A549 (cell line): Measurements from ENCODE around the gene MYLK. TPM values are rescaled to one million over a fixed set of nuclear protein-coding genes. Genes with fewer than 3 reads are reported as not detected.
A peak's percentile ranks its signal among the peaks of the same experiment; 100 is the strongest.

Experiments
- ATAC-seq, 2 experiments: fragments of 200-7000 bp in 1 of 2; fragments of >200 bp in 1 of 2; cut with Nextera tagmentation in 1 of 2; cut with Tn5 transposase in 1 of 2; 3 replicates each; pipeline versions ENCODE4 v1.8.0 to v1.9.1; 2018 to 2020; ENCODE audit warnings: mild to moderate bottlenecking in 1 of 2, moderate library complexity in 1 of 2
- CTCF ChIA-PET: fragments of 300-600 bp; sonication (Branson Sonifier 250); formaldehyde crosslinking; extraction: SDS; loops from one replicate; lab custom pipeline; 2021; ENCODE audit warnings: antibody characterized with exemption, inconsistent platforms; lab: Yijun Ruan, JAX
- POLR2A ChIA-PET: fragments of 350-600 bp; formaldehyde crosslinking; extraction: SDS; loops from one replicate; lab custom pipeline; 2021; ENCODE audit warnings: antibody characterized with exemption, inconsistent platforms; lab: Yijun Ruan, JAX
- DNase-seq, 2 experiments: peaks; one replicate each; pipeline versions ENCODE4 v3.0.0 to v3.0.0-alpha.2; 2011 to 2016; ENCODE audit warnings: low read depth in 1 of 2, low spot score in 1 of 2
- FAIRE-seq: peaks from 2 replicates; lab custom pipeline; 2011; peaks lifted over from hg19 to GRCh38; lab: Jason Lieb, UNC
- H3K27ac ChIP-seq, 2 experiments: fragments of >200 bp; sonication (Bioruptor Twin); formaldehyde crosslinking; 3 replicates each; pipeline ENCODE4 v1.5.1; 2016 to 2017
- H3K4me1 ChIP-seq: fragments of >200 bp; sonication (Bioruptor Twin); formaldehyde crosslinking; 3 replicates; pipeline ENCODE4 v1.6.1; 2016
- H3K4me2 ChIP-seq: fragments of >200 bp; sonication (Bioruptor Twin); formaldehyde crosslinking; 3 replicates; pipeline ENCODE4 v1.6.1; 2016
- H3K4me3 ChIP-seq: fragments of >200 bp; sonication (Bioruptor Twin); formaldehyde crosslinking; 3 replicates; pipeline ENCODE4 v1.5.1; 2016
- H3K9me3 ChIP-seq: fragments of >200 bp; sonication (Bioruptor Twin); formaldehyde crosslinking; 3 replicates; pipeline ENCODE4 v1.6.1; 2016
- BCL3 ChIP-seq: fragments of >200 bp; sonication (Bioruptor Twin); formaldehyde crosslinking; IDR thresholded peaks from 3 replicates; pipeline ENCODE4 v1.6.1; 2016
- CBX8 ChIP-seq: fragments of 200-600 bp; sonication (generic); IDR thresholded peaks from 2 replicates; pipeline ENCODE4 v1.6.1; 2016
- CEBPB ChIP-seq, 2 experiments: fragments of >200 bp in 1 of 2; sonication (Bioruptor Twin) in 1 of 2; formaldehyde crosslinking in 1 of 2; IDR thresholded peaks; 2 replicates each; pipeline ENCODE4 v1.6.1; 2012 to 2016
- E2F6 ChIP-seq: IDR thresholded peaks from 2 replicates; pipeline ENCODE4 v1.6.1; 2012; ENCODE audit warnings: low read depth, borderline replicate concordance
- EHMT2 ChIP-seq: fragments of 200-600 bp; sonication (generic); IDR thresholded peaks from 2 replicates; pipeline ENCODE4 v1.6.1; 2016; ENCODE audit warnings: antibody characterized with exemption, low read depth, mild to moderate bottlenecking, moderate library complexity
- ELK1 ChIP-seq: fragments of 150-350 bp; IDR thresholded peaks from 2 replicates; pipeline ENCODE4 v1.6.1; 2014; ENCODE audit warnings: low read depth, mild to moderate bottlenecking, low read length
- HEYL ChIP-seq: fragments of 250-450 bp; sonication (Bioruptor Pico); IDR thresholded peaks from 2 replicates; pipeline ENCODE4 v1.8.0; 2021; ENCODE audit warnings: mild to moderate bottlenecking, moderate library complexity
- HOXA7 ChIP-seq: fragments of 250-450 bp; sonication (Bioruptor Pico); IDR thresholded peaks from 2 replicates; pipeline ENCODE4 v1.5.0; 2020; ENCODE audit warnings: mild to moderate bottlenecking, moderate library complexity
- HOXB13 ChIP-seq: fragments of 250-450 bp; sonication (Bioruptor Pico); IDR thresholded peaks from 2 replicates; pipeline ENCODE4 v1.5.0; 2020; ENCODE audit warnings: low read depth, mild to moderate bottlenecking, moderate library complexity
- JUN ChIP-seq, 2 experiments: fragments of >200 bp; sonication (Bioruptor Twin); formaldehyde crosslinking; IDR thresholded peaks; 2 replicates in 1 of 2; 3 replicates in 1 of 2; pipeline ENCODE4 v1.6.1; 2016 to 2017
- JUNB ChIP-seq: fragments of >200 bp; sonication (Bioruptor Twin); formaldehyde crosslinking; IDR thresholded peaks from 2 replicates; pipeline ENCODE4 v1.6.1; 2016
- MYC ChIP-seq: IDR thresholded peaks from 2 replicates; pipeline ENCODE4 v1.6.1; 2012; ENCODE audit warnings: mild to moderate bottlenecking, inconsistent platforms, low read length, improper control_type of control experiment, borderline replicate concordance
- NFE2L2 ChIP-seq: fragments of 150-350 bp; conservative IDR thresholded peaks from 2 replicates; pipeline ENCODE4 v1.6.1; 2014; ENCODE audit warnings: low read length
- RARB ChIP-seq: fragments of 250-450 bp; sonication (Bioruptor Pico); IDR thresholded peaks from 2 replicates; pipeline ENCODE4 v1.8.0; 2021; ENCODE audit warnings: mild to moderate bottlenecking, moderate library complexity
- RCOR1 ChIP-seq: fragments of 150-350 bp; IDR thresholded peaks from 2 replicates; pipeline ENCODE4 v1.6.1; 2014; ENCODE audit warnings: antibody characterized with exemption, low read length, low read depth
- WGBS: methylation state at CpG from one replicate; pipeline ENCODE4 v1.1.6; 2017; ENCODE audit errors: missing lambda C conversion rate; 5-methylcytosine and 5-hydroxymethylcytosine counted together
- polyA plus RNA-seq, 4 experiments: library from polyadenylated mRNA; depleted of rRNA in 3 of 4; stranded (reverse); fragments of >200 nt; fragmentation: RNase III in 1 of 4; extraction: RNeasy Plus Mini Kit Qiagen cat#74134 plus additional on column Dnase treatment in 1 of 4; gene quantifications; 2 replicates in 3 of 4; 3 replicates in 1 of 4; pipeline ENCODE4 v1.2.3, GENCODE V29; 2011 to 2017
- TF ChIP-seq, protein P1 (sequence below): fragments of 250-450 bp; sonication (Bioruptor Pico); IDR thresholded peaks from 2 replicates; pipeline ENCODE4 v1.5.0; 2021; ENCODE audit warnings: mild to moderate bottlenecking, moderate library complexity, borderline replicate concordance
- TF ChIP-seq, protein P2 (sequence below): fragments of >200 bp; sonication (Bioruptor Twin); formaldehyde crosslinking; IDR thresholded peaks from 2 replicates; pipeline ENCODE4 v1.6.1; 2016
- TF ChIP-seq, protein P3 (sequence below): fragments of 450-650 bp; IDR thresholded peaks from 2 replicates; pipeline ENCODE4 v1.6.1; 2014; ENCODE audit warnings: antibody characterized with exemption

Gene MYLK
- polyA plus RNA-seq, 2 of the 4 experiments (the other 2 are of a cell fraction), result 16.9 to 17.4 TPM

GRCh38 chr3:123791898-123792297 lies 92.2 kb downstream of the MYLK start:
- H3K4me1 ChIP-seq, result peaks cover 39% of the 10 kb centered on the region
- peak overlapping the region; percentile 37; the same call in 1 of the 3 replicates for H3K4me2 ChIP-seq
- no peak overlapping the region for H3K4me3 ChIP-seq
- FAIRE-seq (no peak), DNase-seq (no peak), ATAC-seq (no peak)
- CTCF ChIA-PET, result interaction anchor here (0.6 to 1.6 kb wide), 2 partner anchors 22 to 27 kb away, joined by 3 read pairs; no protein-coding TSS in a partner anchor
- H3K9me3 ChIP-seq, result no peaks in the 10 kb centered on the region
- WGBS, result 55% methylated on average over 3 of the region's 3 CpGs
- POLR2A ChIA-PET, result no interaction called here
- no peak for TF ChIP-seq EHMT2
- no peak for TF ChIP-seq HOXB13
- no peak for TF ChIP-seq NFE2L2
- TF ChIP-seq, protein P1, sequence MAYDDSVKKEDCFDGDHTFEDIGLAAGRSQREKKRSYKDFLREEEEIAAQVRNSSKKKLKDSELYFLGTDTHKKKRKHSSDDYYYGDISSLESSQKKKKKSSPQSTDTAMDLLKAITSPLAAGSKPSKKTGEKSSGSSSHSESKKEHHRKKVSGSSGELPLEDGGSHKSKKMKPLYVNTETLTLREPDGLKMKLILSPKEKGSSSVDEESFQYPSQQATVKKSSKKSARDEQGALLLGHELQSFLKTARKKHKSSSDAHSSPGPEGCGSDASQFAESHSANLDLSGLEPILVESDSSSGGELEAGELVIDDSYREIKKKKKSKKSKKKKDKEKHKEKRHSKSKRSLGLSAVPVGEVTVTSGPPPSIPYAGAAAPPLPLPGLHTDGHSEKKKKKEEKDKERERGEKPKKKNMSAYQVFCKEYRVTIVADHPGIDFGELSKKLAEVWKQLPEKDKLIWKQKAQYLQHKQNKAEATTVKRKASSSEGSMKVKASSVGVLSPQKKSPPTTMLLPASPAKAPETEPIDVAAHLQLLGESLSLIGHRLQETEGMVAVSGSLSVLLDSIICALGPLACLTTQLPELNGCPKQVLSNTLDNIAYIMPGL, result no peak
- no peak for TF ChIP-seq BCL3
- no peak for TF ChIP-seq RARB
- TF ChIP-seq, protein P2, sequence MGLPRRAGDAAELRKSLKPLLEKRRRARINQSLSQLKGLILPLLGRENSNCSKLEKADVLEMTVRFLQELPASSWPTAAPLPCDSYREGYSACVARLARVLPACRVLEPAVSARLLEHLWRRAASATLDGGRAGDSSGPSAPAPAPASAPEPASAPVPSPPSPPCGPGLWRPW, result no peak
- TF ChIP-seq ELK1, result no peak
- TF ChIP-seq CBX8, result no peak
- no peak for TF ChIP-seq CEBPB (IDR thresholded peaks at IDR 0.05)
- TF ChIP-seq JUNB, result no peak
- TF ChIP-seq E2F6, result no peak
- TF ChIP-seq, protein P3, sequence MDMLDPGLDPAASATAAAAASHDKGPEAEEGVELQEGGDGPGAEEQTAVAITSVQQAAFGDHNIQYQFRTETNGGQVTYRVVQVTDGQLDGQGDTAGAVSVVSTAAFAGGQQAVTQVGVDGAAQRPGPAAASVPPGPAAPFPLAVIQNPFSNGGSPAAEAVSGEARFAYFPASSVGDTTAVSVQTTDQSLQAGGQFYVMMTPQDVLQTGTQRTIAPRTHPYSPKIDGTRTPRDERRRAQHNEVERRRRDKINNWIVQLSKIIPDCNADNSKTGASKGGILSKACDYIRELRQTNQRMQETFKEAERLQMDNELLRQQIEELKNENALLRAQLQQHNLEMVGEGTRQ, result no peak
- TF ChIP-seq HOXA7 (CRISPR knock-in tag), result no peak
- TF ChIP-seq HEYL (CRISPR knock-in tag), result no peak
- no peak for TF ChIP-seq JUN (IDR thresholded peaks at IDR 0.05)
- no peak for TF ChIP-seq RCOR1
- TF ChIP-seq MYC, result no peak
- H3K27ac ChIP-seq, result peak overlapping the region in 1 of 2 experiments; percentile 71; a peak in 3 of 6 replicates

GRCh38 chr3:123791417-123791816 lies 92.7 kb downstream of the MYLK start:
- TF ChIP-seq E2F6 (no peak), BCL3 (no peak)
- TF ChIP-seq, all 56 proteins: peak for 0
- WGBS, result 90% methylated on average over 3 of the region's 3 CpGs
- Histone ChIP-seq H3K4me3 (no peak overlapping the region), H3K27ac (no peak overlapping the region), H3K4me1 (peaks cover 39% of the 10 kb centered on the region), H3K9me3 (no peaks in the 10 kb centered on the region), H3K4me2 (no peak overlapping the region)
- FAIRE-seq (no peak), ATAC-seq (no peak), DNase-seq (no peak)
- ChIA-PET CTCF (interaction anchor here (0.6 to 1.6 kb wide), 5 partner anchors 14 to 27 kb away, joined by 3 to 4 read pairs (median 3); no protein-coding TSS in a partner anchor), POLR2A (no interaction called here)
